Gastrocnemius medialis (tissue), 4 donors: ENCODE data around the gene KCNK18. TPM values are rescaled to one million over a fixed set of nuclear protein-coding genes. Genes with fewer than 3 reads are reported as not detected.

Source experiments
- ATAC-seq, 2 donors: fragments of 150-250 bp; one replicate each; pipeline ENCODE4 v1.9.1; 2016
- DNase-seq, 2 donors: peaks; one replicate each; pipeline ENCODE4 v3.0.0-alpha.2; 2019
- H3K27ac ChIP-seq, 4 donors: fragments of 200-600 bp; sonication (generic); 1 replicate in 1 of 4; 2 replicates in 3 of 4; pipeline ENCODE4 v1.5.1; 2016 to 2018; ENCODE audit warnings: mild to moderate bottlenecking in 2 of 4, moderate library complexity in 1 of 4
- H3K27me3 ChIP-seq, 3 donors: fragments of 200-600 bp; sonication (generic) in 2 of 3; 1 replicate in 1 of 3; 2 replicates in 2 of 3; pipeline versions ENCODE4 v1.5.1 to v1.6.0; 2016 to 2019; ENCODE audit warnings: mild to moderate bottlenecking in 1 of 3, moderate library complexity in 1 of 3
- H3K36me3 ChIP-seq, 2 donors: fragments of 200-600 bp; sonication (generic) in 1 of 2; one replicate each; pipeline ENCODE4 v1.5.1; 2017 to 2018
- H3K4me1 ChIP-seq, 2 donors: fragments of 200-600 bp; sonication (generic) in 1 of 2; one replicate each; pipeline ENCODE4 v1.5.1; 2016 to 2017; ENCODE audit warnings: mild to moderate bottlenecking in 2 of 2
- H3K4me3 ChIP-seq, 4 donors: fragments of 200-600 bp; sonication (generic) in 3 of 4; 1 replicate in 1 of 4; 2 replicates in 3 of 4; pipeline ENCODE4 v1.5.1; 2016 to 2019; ENCODE audit warnings: mild to moderate bottlenecking in 2 of 4
- H3K9me3 ChIP-seq, 3 donors: fragments of 200-600 bp; sonication (generic) in 2 of 3; 1 replicate in 1 of 3; 2 replicates in 2 of 3; pipeline ENCODE4 v1.5.1; 2016 to 2019
- CTCF ChIP-seq, 5 experiments: fragments of 450-650 bp in 3 of 5; fragments of 200-600 bp in 2 of 5; sonication (generic) in 2 of 5; IDR thresholded peaks in 4 of 5; conservative IDR thresholded peaks in 1 of 5; 1 replicate in 4 of 5; 2 replicates in 1 of 5; pipeline ENCODE4 v1.5.1; 2016 to 2019; ENCODE audit warnings: antibody characterized with exemption in 5 of 5, mild to moderate bottlenecking in 3 of 5, moderate library complexity in 3 of 5
- POLR2A ChIP-seq, 2 donors: fragments of 450-650 bp; IDR thresholded peaks; one replicate each; pipeline ENCODE4 v1.6.1; 2017; ENCODE audit warnings: antibody characterized with exemption in 2 of 2, mild to moderate bottlenecking in 2 of 2, moderate library complexity in 2 of 2
- in situ Hi-C, 4 donors: fragments of 200-750 bp; cut with MboI; loops; one replicate each; pipeline versions ENCODE4 v1.15.0 to v1.8.0; 2017; ENCODE audit warnings: low sequenced_read_pairs in 4 of 4
- intact Hi-C: fragments of 100-400 bp; cut with DNase I; formaldehyde crosslinking; loops from one replicate; pipeline ENCODE4 v1.15.1; 2023; ENCODE audit warnings: low total_unique reads
- total RNA-seq, 4 donors: library from RNA; depleted of rRNA; stranded (reverse); fragments of >200 nt; gene quantifications; one replicate each; pipeline versions ENCODE4 v1.1.0 to v1.2.3, GENCODE V29; 2016

Gene KCNK18
- total RNA-seq, 4 donors from 2014 or later, result not detected

GRCh38 chr10:117215079-117215478, 17.8 kb downstream of the KCNK18 start:
- H3K27me3 ChIP-seq, result peaks cover 23 to 36% (median 30%) of the 10 kb centered on the region in 3 donors
- no peak overlapping the region for H3K27ac ChIP-seq
- H3K9me3 ChIP-seq, result no peaks in the 10 kb centered on the region
- H3K4me3 ChIP-seq, result no peak overlapping the region
- TF ChIP-seq CTCF (IDR thresholded peaks at IDR 0.05 in 4 of 5, conservative IDR thresholded peaks at IDR 0.05 in 1 of 5) (no peak), POLR2A (IDR thresholded peaks at IDR 0.05) (no peak)
- intact Hi-C loops, result loop anchor here (5.0 kb wide), 1 partner anchor 1027 kb away; no protein-coding TSS in a partner anchor
- no peak for ATAC-seq
- no peaks in the 10 kb centered on the region for H3K36me3 ChIP-seq
- no peak for DNase-seq
- in situ Hi-C loops, result loop anchor here (25.0 kb wide), 2 partner anchors 222 to 1022 kb away; no protein-coding TSS in a partner anchor
- peaks cover 0 to 8% of the 10 kb centered on the region in 2 donors for H3K4me1 ChIP-seq

GRCh38 chr10:117216028-117216427, 18.7 kb downstream of the KCNK18 start:
- peaks cover 23 to 36% (median 31%) of the 10 kb centered on the region in 3 donors for H3K27me3 ChIP-seq
- H3K36me3 ChIP-seq, result no peaks in the 10 kb centered on the region
- no peak overlapping the region for H3K4me3 ChIP-seq
- TF ChIP-seq POLR2A (IDR thresholded peaks at IDR 0.05), result no peak
- no peak for TF ChIP-seq CTCF (IDR thresholded peaks at IDR 0.05 in 4 of 5, conservative IDR thresholded peaks at IDR 0.05 in 1 of 5)
- intact Hi-C loops (loop anchor here (2.0 to 5.0 kb wide), 2 partner anchors 103 to 1026 kb away; no protein-coding TSS in a partner anchor), in situ Hi-C loops (loop anchor here (25.0 kb wide), 2 partner anchors 221 to 1021 kb away; no protein-coding TSS in a partner anchor)
- peaks cover 0 to 8% of the 10 kb centered on the region in 2 donors for H3K4me1 ChIP-seq
- DNase-seq (no peak), ATAC-seq (no peak)
- no peak overlapping the region for H3K27ac ChIP-seq
- H3K9me3 ChIP-seq, result no peaks in the 10 kb centered on the region

- Histone ChIP-seq H3K4me3 (peak overlapping the region; percentile 32 to 59 (median 48)), H3K27me3 (peaks cover 23 to 36% (median 31%) of the 10 kb centered on the region in 3 donors), H3K4me1 (peaks cover 0 to 8% of the 10 kb centered on the region in 2 donors), H3K27ac (no peak overlapping the region), H3K9me3 (no peaks in the 10 kb centered on the region), H3K36me3 (no peaks in the 10 kb centered on the region)
- peak; percentile 85 to 99 (median 96) for TF ChIP-seq CTCF (IDR thresholded peaks at IDR 0.05 in 4 of 5, conservative IDR thresholded peaks at IDR 0.05 in 1 of 5)
- TF ChIP-seq POLR2A (IDR thresholded peaks at IDR 0.05), result no peak
- intact Hi-C loops (loop anchor here (2.0 to 5.0 kb wide), 2 partner anchors 102 to 1026 kb away; no protein-coding TSS in a partner anchor), in situ Hi-C loops (loop anchor here (25.0 kb wide), 2 partner anchors 221 to 1021 kb away; no protein-coding TSS in a partner anchor)
- DNase-seq (peak in 1 of 2 donors; percentile 18), ATAC-seq (peak; percentile 69 to 72)
Observed at GRCh38 chr10:117216611-117217195, 19.4 kb downstream of the KCNK18 start.

- no peak for ATAC-seq
- Histone ChIP-seq H3K27ac (no peak overlapping the region), H3K9me3 (no peaks in the 10 kb centered on the region), H3K27me3 (peaks cover 23 to 36% (median 31%) of the 10 kb centered on the region in 3 donors), H3K36me3 (no peaks in the 10 kb centered on the region), H3K4me3 (peak overlapping the region; percentile 32 to 59 (median 48)), H3K4me1 (peaks cover 0 to 8% of the 10 kb centered on the region in 2 donors)
- no peak for TF ChIP-seq CTCF (IDR thresholded peaks at IDR 0.05 in 4 of 5, conservative IDR thresholded peaks at IDR 0.05 in 1 of 5)
- TF ChIP-seq POLR2A (IDR thresholded peaks at IDR 0.05), result no peak
- in situ Hi-C loops, result loop anchor here (25.0 kb wide), 2 partner anchors 220 to 1020 kb away; no protein-coding TSS in a partner anchor
- intact Hi-C loops, result loop anchor here (2.0 to 5.0 kb wide), 2 partner anchors 102 to 1025 kb away; no protein-coding TSS in a partner anchor
- no peak for DNase-seq
Observed at GRCh38 chr10:117217196-117217761, 20.0 kb downstream of the KCNK18 start.
